Right forelimb (tissue), 1 donor: ENCODE results near the gene CREG2.

Experiments used
- DNase-seq: peaks from one replicate; pipeline ENCODE4 v3.0.0-alpha.2; 2018

CREG2 gene

DNA sequence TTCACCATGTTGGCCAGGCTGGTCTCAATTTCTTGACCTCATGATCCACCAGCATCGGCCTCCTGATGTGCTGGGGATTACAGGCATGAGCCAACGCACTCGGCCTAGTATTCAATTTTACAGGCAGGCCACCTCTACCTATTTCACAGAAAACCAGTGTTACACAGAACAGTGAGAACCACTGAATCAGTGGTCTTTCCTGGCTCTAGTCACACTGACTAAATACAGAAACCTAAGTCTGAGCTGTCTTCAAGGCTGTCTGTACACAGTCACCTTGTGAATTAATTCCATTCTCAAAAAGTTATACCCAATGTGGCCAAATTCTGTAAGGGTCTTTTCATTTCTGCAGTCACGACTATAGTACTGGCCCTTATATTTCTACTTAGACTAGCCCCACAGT is 82.3 kb downstream of the CREG2 start:
- no peak for DNase-seq

GRCh38 chr2:101303688-101304087 is 83.6 kb downstream of the CREG2 start:
- DNase-seq, result no peak

DNA sequence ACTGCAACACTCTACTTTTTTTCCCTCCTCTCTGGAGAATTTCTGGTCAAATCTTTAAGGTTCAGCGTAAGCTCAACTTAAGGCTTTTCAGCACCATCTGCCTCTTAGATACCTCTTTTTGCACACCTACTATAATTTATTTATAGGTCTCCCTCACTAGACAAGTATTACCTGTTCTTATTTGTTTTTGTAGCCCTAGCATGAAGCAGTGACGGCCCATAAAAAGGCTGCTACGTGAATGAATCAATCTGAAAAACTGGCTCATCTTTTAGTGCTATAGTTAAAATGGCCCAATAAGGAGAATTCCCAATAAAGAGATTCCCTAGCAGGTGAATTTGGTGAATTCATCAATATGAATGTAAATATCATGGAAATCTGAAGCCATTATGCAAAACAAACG is 85.3 kb downstream of the CREG2 start:
- DNase-seq, result no peak

DNA sequence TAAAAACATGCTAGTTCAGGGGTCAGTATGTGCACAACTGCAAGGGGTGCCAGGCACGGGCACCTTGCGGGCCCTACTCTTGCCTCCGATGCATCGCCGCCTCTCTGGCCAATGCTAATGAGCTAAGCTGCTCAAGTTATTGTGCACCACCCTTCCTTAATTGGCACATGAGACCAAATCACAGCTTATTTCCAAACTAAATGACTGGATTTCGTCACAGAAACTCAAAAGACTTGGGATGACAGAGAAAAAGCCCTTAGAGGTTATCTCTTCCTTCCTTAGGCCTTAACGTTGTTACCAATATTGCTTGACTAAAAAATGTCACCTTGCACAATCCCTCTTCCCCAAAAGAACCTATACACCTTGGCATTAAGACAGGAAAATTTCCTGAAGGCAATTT is 86.5 kb downstream of the CREG2 start:
- no peak for DNase-seq

DNA sequence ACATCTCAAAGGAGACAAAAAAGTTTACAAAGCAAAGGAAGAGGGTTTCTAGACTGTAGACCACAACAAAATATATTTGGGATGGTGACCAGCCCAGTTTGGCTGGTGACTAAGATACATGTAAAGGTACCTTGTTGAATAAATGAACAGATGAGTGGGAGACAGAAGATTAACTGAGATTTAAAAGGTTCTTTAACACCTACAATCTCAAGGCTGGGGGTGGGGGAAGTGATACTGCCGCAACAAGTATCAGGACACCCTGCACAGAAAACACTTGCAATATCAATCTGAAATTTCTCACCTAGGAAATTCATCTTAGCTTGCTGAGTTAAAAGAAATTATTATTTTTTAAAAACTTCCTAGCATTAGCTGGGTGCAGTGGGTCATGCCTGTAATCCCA is 87.1 kb downstream of the CREG2 start:
- no peak for DNase-seq

DNA sequence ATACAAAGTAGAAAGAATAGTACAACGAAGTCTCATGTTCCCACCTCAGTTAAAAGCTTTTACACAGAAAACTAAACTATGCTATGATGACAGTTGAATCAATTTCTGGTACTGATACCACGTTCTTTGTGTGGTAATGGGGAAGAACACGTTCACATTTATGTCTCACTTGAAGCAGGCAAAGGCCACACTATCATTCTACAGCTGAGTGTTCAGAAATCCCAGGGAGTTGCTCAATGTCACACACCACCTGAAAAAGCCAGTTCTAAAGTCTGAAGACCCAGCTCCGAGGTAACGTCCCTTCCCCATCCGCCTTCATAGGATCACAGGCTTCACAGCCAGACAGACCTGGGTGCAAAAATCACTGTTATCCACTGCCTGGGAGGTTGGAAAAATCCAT is 87.7 kb downstream of the CREG2 start:
- DNase-seq, result no peak

DNA sequence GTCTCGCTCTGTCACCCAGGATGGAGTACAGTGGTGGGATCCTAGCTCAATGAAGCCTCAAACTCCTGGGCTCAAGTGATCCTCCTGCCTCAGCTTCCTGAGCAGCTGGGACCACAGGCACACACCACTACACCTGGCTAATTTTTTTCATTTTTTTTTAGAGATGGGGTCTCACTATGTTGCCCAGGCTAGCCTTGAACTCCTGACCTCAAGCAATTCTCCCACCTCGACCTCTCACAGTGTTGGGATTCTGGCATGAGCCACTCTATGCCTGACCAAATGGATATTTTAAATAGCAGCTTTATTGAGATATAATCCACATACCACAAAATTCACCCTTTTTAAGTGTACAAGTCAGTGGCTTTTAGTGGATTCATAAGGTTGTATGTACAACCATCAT is 89.9 kb downstream of the CREG2 start:
- no peak for DNase-seq

- DNase-seq, result no peak
Observed at GRCh38 chr2:101296371-101296770, 90.9 kb downstream of the CREG2 start.

GRCh38 chr2:101295895-101296294 is 91.4 kb downstream of the CREG2 start:
- no peak for DNase-seq
